Mesendoderm (in vitro differentiated cells): ENCODE data around the gene MLST8.
"Not testable (repeated sequence)": the region's sequence is repeated elsewhere in the genome, so short reads cannot be mapped to it uniquely, and the experiment has no call there.

Experiments used
- DNase-seq: peaks from one replicate; pipeline ENCODE4 v3.0.0; 2013
- H2AK5ac ChIP-seq: 2 replicates; pipeline ENCODE4 v1.6.1; 2013; ENCODE audit warnings: low read length, inconsistent platforms
- H2BK120ac ChIP-seq: 2 replicates; pipeline ENCODE4 v1.6.1; 2013; ENCODE audit warnings: low read depth, mild to moderate bottlenecking, low read length, moderate library complexity, mixed read lengths
- H2BK15ac ChIP-seq: replicated peaks from 2 replicates; pipeline ENCODE4 v1.6.1; 2013; ENCODE audit warnings: low read depth, mild to moderate bottlenecking, moderate library complexity
- H2BK5ac ChIP-seq: 2 replicates; pipeline ENCODE4 v1.6.1; 2013; ENCODE audit warnings: low read length, inconsistent platforms
- H3K18ac ChIP-seq: 2 replicates; pipeline ENCODE4 v1.6.1; 2013; ENCODE audit warnings: mild to moderate bottlenecking, low read length, mixed read lengths
- H3K23ac ChIP-seq: one replicate; pipeline ENCODE4 v1.6.1; 2013; ENCODE audit warnings: low read length
- H3K27ac ChIP-seq: 2 replicates; pipeline ENCODE4 v1.5.1; 2013; ENCODE audit warnings: low read depth, mild to moderate bottlenecking, inconsistent platforms, low read length, moderate library complexity
- H3K27me3 ChIP-seq: 2 replicates; pipeline ENCODE4 v1.6.1; 2013; ENCODE audit warnings: low read length, control low read depth, mild to moderate bottlenecking, inconsistent platforms; ENCODE audit not compliant: insufficient read depth, poor library complexity
- H3K36me3 ChIP-seq: 2 replicates; pipeline ENCODE4 v1.6.1; 2013; ENCODE audit warnings: low read length, inconsistent platforms; ENCODE audit not compliant: control insufficient read depth, insufficient read depth
- H3K4ac ChIP-seq: one replicate; pipeline ENCODE4 v1.6.1; 2013; ENCODE audit warnings: low read depth, mild to moderate bottlenecking, low read length, moderate library complexity
- H3K4me1 ChIP-seq: 2 replicates; pipeline ENCODE4 v1.6.1; 2013; ENCODE audit warnings: low read depth, low read length, inconsistent platforms; ENCODE audit not compliant: control insufficient read depth
- H3K4me2 ChIP-seq: 2 replicates; pipeline ENCODE4 v1.6.1; 2013; ENCODE audit warnings: low read length
- H3K4me3 ChIP-seq: 2 replicates; pipeline ENCODE4 v1.5.1; 2013; ENCODE audit warnings: mild to moderate bottlenecking, low read length
- H3K56ac ChIP-seq: one replicate; pipeline ENCODE4 v1.6.1; 2013; ENCODE audit warnings: low read length
- H3K79me1 ChIP-seq: 2 replicates; pipeline ENCODE4 v1.6.1; 2013; ENCODE audit warnings: low read length, inconsistent platforms
- H3K79me2 ChIP-seq: 2 replicates; pipeline ENCODE4 v1.6.1; 2013; ENCODE audit warnings: mild to moderate bottlenecking, low read length; ENCODE audit not compliant: control insufficient read depth, insufficient read depth
- H3K9ac ChIP-seq: 2 replicates; pipeline ENCODE4 v1.6.1; 2013; ENCODE audit warnings: low read length, inconsistent platforms
- H4K5ac ChIP-seq: one replicate; pipeline ENCODE4 v1.6.1; 2013; ENCODE audit warnings: low read length
- H4K8ac ChIP-seq: one replicate; pipeline ENCODE4 v1.6.1; 2013; ENCODE audit warnings: low read depth, mild to moderate bottlenecking, control low read depth, low read length, moderate library complexity
- whole genome bisulfite sequencing: extraction: QIAGEN DNeasy Blood & Tissue Kit; methylation state at CpG from one replicate; pipeline ENCODE4 v1.1.7; 2013; ENCODE audit warnings: low lambda C conversion rate, missing lambda C conversion rate; ENCODE audit not compliant: insufficient coverage; ENCODE audit errors: extremely low coverage; 5-methylcytosine and 5-hydroxymethylcytosine counted together

Gene MLST8

GRCh38 chr16:2198283-2198682, 7.0 kb upstream of the MLST8 start:
- Histone ChIP-seq H2BK15ac (no peak overlapping the region), H3K4ac (no peak overlapping the region), H4K8ac (no peak overlapping the region), H3K23ac (no peak overlapping the region), H3K4me1 (no peaks in the 10 kb centered on the region), H3K79me1 (no peaks in the 10 kb centered on the region), H3K18ac (no peak overlapping the region), H3K27ac (no peak overlapping the region), H3K56ac (no peak overlapping the region), H3K27me3 (peaks cover 9% of the 10 kb centered on the region), H2BK5ac (no peak overlapping the region), H3K4me3 (no peak overlapping the region), H3K9ac (no peak overlapping the region), H2BK120ac (no peak overlapping the region), H3K79me2 (no peaks in the 10 kb centered on the region), H4K5ac (no peak overlapping the region), H2AK5ac (no peak overlapping the region), H3K4me2 (no peak overlapping the region), H3K36me3 (no peaks in the 10 kb centered on the region)
- WGBS: no CpG with 5 or more reads among the region's 4 CpGs
- DNase-seq: no peak

DNA sequence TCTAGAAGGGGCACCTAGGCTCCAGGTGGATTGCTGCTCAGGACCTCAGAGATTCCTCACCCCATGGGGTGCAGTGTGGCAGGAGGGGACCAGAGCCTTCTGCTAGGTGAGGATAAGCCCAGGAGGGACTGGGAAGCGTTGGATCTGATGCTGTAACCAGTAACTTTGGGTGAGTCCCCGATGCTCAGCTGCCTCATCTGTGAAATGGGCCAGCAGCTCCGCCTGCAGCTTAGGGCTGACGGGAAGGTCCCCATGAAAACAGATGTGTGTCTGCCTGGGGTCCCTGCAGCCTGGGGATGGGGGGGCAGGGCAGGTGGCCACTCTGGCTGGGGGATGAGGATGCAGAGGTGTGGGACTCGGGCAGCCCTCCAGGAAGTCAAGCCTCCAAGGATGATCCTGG, 6.2 kb upstream of the MLST8 start:
- Histone ChIP-seq H3K4me2 (no peak overlapping the region), H4K8ac (no peak overlapping the region), H2BK15ac (no peak overlapping the region), H3K79me1 (no peaks in the 10 kb centered on the region), H3K27me3 (peaks cover 9% of the 10 kb centered on the region), H3K36me3 (no peaks in the 10 kb centered on the region), H3K4me3 (no peak overlapping the region), H3K9ac (no peak overlapping the region), H2AK5ac (no peak overlapping the region), H2BK5ac (no peak overlapping the region), H3K27ac (no peak overlapping the region), H3K4me1 (no peaks in the 10 kb centered on the region), H4K5ac (no peak overlapping the region), H3K23ac (no peak overlapping the region), H3K18ac (no peak overlapping the region), H2BK120ac (no peak overlapping the region), H3K79me2 (no peaks in the 10 kb centered on the region), H3K56ac (no peak overlapping the region), H3K4ac (no peak overlapping the region)
- DNase-seq: no peak
- no CpG with 5 or more reads among the region's 5 CpGs for WGBS

- H4K8ac ChIP-seq: no peak overlapping the region
- DNase-seq: no peak
- no peak overlapping the region for H3K4me2 ChIP-seq
- H3K18ac ChIP-seq: no peak overlapping the region
- H3K36me3 ChIP-seq: no peaks in the 10 kb centered on the region
- no peak overlapping the region for H4K5ac ChIP-seq
- no peak overlapping the region for H2AK5ac ChIP-seq
- peaks cover 9% of the 10 kb centered on the region for H3K27me3 ChIP-seq
- no peaks in the 10 kb centered on the region for H3K79me1 ChIP-seq
- no peak overlapping the region for H3K9ac ChIP-seq
- H2BK120ac ChIP-seq: no peak overlapping the region
- no peak overlapping the region for H3K4ac ChIP-seq
- no peaks in the 10 kb centered on the region for H3K79me2 ChIP-seq
- H3K23ac ChIP-seq: no peak overlapping the region
- H3K56ac ChIP-seq: no peak overlapping the region
- no CpG with 5 or more reads among the region's 14 CpGs for WGBS
- H2BK5ac ChIP-seq: no peak overlapping the region
- no peak overlapping the region for H3K27ac ChIP-seq
- no peak overlapping the region for H2BK15ac ChIP-seq
- H3K4me1 ChIP-seq: no peaks in the 10 kb centered on the region
- no peak overlapping the region for H3K4me3 ChIP-seq
These were observed 5.6 kb upstream of the MLST8 start for GRCh38 chr16:2199621-2200139.

DNA sequence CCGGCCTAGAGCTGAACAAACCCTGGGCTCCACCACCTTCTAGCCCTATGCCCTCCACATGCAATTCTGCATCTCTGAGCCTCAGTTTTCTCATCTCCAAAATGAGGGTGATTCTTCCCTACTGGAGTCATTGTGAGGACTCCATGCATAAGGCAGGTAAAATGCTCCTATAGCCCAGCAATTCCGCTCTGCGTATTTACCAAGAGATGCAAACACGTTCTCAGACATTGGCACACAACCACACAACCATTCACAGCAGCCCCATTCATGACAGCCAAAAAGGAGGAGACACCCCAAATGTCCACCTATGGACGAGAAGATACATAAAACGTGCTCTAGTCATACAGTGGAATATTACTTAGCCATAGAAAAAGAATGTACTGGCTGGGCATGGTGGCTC, 4.9 kb upstream of the MLST8 start:
- H3K79me1 ChIP-seq: no peaks in the 10 kb centered on the region
- H3K23ac ChIP-seq: no peak overlapping the region
- H3K4me1 ChIP-seq: no peaks in the 10 kb centered on the region
- H2AK5ac ChIP-seq: no peak overlapping the region
- peaks cover 9% of the 10 kb centered on the region for H3K27me3 ChIP-seq
- DNase-seq: no peak
- no peak overlapping the region for H3K27ac ChIP-seq
- no peak overlapping the region for H3K4me3 ChIP-seq
- no peak overlapping the region for H3K9ac ChIP-seq
- H3K79me2 ChIP-seq: no peaks in the 10 kb centered on the region
- no CpG with 5 or more reads among the region's 6 CpGs for WGBS
- no peaks in the 10 kb centered on the region for H3K36me3 ChIP-seq
- no peak overlapping the region for H3K4ac ChIP-seq
- H3K56ac ChIP-seq: no peak overlapping the region
- H3K4me2 ChIP-seq: no peak overlapping the region
- no peak overlapping the region for H3K18ac ChIP-seq
- no peak overlapping the region for H2BK120ac ChIP-seq
- H4K5ac ChIP-seq: no peak overlapping the region
- no peak overlapping the region for H2BK15ac ChIP-seq
- no peak overlapping the region for H4K8ac ChIP-seq
- H2BK5ac ChIP-seq: no peak overlapping the region

DNA sequence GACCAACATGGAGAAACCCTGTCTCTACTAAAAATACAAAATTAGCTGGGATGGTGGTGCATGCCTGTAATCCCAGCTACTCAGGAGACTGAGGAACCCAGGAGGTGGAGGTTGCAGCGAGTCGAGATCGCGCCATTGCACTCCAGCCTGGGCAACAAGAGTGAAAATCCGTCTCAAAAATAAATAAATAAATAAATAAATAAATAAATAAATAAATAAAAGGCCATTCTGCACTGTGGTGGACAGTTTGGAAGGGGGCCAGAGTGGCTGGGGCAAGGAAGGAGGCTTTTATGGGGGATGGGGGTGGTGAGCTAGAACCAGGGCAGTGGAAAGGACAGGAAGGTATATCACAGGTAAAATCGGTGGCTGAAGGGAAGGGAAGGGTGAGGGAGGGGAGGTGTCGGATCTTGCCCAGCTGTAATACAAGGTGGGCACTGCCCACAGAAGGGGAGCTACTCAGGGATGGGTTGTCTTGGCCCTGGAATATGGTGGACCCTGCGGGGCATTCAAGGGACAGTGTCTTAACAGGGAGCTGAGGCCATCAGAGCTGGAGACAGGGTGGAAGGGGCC, 2.0 kb upstream of the MLST8 start:
- not testable (repeated sequence) for H2AK5ac ChIP-seq, H3K27ac ChIP-seq, H3K36me3 ChIP-seq, H2BK120ac ChIP-seq, H3K18ac ChIP-seq, H3K79me2 ChIP-seq, H3K27me3 ChIP-seq, H4K5ac ChIP-seq, H3K79me1 ChIP-seq, DNase-seq, H4K8ac ChIP-seq, H3K9ac ChIP-seq, H3K4me3 ChIP-seq, H2BK15ac ChIP-seq, H3K56ac ChIP-seq, H3K4me1 ChIP-seq, H2BK5ac ChIP-seq, H3K4ac ChIP-seq, H3K23ac ChIP-seq, H3K4me2 ChIP-seq
- no CpG with 5 or more reads among the region's 8 CpGs for WGBS
